HG03060 (cell line): ENCODE results near the gene HOXA6.

Source experiments
- ATAC-seq: cut with Tn5 transposase; IDR thresholded peaks from one replicate; pipeline ENCODE4 v1.9.1; 2021; ENCODE audit warnings: low read depth, moderate number of reproducible peaks; ENCODE audit not compliant: unreplicated experiment

Gene HOXA6

DNA sequence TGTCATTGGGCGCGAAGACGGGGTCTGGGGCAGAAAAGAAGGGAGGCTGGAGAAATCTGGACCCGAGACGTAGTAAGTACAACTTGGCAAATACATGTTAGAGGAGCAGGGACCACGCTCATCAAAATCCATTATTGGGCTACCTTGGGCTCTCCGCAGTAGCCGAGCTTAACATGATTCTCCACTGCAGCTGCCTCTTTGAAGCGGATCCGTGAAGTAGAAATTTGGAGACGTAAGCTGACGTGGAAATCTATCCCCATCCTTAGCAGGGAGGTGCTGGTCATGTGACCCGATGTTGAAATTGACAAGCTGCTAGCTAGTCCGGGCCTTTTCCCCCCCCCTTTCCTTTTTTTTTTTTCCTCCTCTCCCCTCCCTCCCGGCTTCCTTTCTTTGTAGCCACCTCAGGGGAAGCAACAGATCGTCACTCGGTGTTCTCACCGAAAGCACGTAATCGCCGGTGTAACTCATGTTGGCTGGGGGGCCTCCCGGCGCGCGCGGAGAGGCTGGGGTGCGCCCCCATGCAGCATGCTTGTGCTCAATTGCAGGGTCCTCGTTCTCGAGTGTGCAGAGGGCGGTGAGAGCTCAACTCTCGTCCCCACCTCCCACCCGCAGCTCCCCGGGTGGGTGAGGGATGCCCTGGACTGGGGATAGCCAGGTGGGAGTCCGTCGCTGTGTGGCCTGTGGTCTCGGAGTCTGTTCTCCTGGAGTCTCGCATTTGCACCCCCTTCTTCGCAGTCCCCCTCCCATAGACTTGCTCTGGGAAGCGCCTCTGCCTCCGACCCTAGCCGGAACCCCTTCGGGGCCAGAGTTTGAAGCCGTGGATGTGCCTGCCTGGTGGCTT is 37.7 kb upstream of the HOXA6 start, which contains the start of gene HOXA11:
TSS of gene HOXA11 (minus strand) at position 220 of the 841 bp plus-strand sequence. CDS start at position 132, 88 bp downstream.
- no peak for ATAC-seq

DNA sequence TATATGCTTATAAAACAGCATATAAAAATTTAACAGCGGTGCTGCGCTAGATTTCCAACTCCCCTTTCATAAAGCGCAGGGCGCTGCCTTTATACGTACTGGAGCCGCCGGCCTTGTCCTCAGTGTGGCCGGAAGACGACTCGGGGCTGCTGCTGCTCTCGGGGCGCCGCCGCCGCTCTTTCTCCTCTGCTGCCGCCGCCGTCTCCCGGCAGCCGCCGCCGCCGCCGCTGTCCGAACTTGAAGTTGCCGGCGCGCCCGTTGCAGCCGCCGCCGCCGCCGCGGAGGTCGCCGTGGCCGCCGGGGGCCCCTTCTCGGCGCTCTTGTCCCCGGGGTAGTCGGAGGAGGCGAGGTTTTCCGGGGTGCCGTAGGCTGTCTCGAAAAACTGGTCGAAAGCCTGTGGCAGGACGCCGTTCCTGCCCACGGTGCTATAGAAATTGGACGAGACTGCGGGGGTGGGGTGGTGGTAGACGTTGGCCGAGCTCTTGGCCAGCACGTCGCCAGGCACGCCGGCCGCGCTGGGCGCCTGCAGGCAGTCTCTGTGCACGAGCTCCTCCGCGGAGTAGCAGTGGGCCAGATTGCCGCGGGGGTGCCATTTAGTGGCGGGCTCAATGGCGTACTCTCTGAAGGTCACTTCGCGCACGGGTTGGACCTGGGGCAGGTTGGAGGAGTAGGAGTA is 36.9 kb upstream of the HOXA6 start:
- ATAC-seq = no peak

DNA sequence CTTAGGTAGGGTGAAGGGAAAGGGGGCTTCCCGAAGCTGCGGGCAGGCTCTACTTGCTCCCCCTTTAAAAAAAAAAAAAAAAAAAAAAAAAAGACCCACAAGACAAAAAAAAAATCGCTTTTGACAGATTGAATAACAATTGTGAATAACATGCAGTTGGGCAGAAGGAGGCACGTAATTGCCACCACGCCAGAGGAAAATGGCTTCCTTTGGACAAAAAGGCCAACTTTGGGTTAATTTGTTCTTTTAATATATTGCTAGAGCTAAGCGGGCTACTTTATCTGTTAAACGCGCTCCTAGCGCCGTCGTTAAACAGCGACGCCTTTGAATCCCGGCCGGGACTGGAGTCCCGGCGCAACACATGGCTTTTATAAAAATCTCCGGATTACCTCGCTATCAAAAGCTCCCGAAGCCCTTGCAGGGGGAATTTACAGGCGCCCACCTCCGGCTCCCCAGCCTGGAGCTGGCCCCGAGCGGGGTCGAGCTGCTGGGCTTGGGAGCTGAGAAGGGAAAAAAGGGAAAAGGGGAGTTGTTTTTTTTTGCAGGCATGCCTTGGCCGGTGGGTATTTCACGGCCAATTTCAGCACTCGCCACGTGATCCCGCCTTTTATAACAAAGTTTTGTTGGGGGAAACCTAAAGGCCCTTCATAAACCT is 36.2 kb upstream of the HOXA6 start:
- ATAC-seq = no peak

DNA sequence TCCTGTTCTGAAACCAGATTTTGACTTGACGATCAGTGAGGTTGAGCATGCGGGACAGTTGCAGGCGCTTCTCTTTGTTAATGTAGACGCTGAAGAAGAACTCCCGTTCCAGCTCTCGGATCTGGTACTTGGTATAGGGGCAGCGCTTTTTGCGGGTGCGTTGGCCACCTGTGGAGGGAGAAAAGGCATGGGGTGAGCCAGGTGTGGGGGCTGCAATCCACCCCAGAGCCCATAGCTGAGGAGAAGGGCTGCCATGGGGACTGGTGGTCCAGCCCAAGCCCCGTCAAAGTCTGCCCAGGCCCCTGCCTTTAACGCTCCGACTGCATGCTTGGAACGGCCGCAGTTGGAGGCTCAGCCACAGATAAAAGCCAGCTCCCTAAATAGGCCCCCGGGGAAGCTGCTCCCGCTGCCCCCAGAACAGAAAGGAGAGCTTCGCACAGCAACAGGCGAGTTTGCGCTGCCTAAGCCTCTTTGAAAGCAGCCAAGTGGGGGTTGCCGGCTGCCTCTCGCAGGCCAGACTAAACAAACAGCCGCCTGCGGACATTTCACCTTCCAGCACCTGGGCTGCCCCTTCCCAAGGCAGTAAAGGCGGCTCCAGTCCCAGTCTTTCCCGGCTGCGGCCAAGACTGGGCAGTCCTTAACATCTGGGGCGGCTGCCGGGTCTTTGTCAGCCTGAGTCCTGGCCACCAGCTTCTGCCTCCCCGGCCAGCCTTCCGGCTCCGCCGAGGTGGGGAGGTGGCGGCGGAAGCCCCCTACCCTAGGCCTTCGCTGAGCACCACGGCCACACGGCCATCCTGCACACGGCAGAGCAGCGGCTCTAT is 35.5 kb upstream of the HOXA6 start:
- no peak for ATAC-seq

DNA sequence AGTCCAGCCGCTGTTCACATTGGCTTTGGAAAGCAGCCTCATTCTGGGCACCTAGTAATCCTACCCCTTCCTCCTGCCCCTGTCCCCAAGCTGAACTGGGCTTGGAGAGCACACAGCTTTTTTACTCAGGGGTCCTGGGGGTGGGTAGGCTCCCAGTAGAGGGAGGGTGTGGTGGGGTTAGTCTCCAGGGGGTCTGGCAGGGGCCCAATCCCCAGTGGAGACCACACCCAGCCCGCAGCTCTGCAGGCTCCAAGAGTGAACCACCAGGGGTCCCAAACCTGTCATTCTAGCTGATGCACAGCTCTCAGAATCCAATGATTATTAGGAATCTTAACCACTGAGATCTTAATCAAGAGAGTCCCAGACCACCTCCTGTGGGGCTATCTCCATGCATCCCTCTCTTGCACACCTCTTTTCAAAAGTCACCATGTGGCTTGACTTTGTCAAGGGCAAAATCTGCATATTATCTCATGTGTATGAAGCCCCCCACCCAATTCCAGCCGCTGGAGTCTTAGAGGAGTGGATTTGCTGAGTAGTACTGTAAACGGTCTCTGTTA is 34.8 kb upstream of the HOXA6 start:
- no peak for ATAC-seq

DNA sequence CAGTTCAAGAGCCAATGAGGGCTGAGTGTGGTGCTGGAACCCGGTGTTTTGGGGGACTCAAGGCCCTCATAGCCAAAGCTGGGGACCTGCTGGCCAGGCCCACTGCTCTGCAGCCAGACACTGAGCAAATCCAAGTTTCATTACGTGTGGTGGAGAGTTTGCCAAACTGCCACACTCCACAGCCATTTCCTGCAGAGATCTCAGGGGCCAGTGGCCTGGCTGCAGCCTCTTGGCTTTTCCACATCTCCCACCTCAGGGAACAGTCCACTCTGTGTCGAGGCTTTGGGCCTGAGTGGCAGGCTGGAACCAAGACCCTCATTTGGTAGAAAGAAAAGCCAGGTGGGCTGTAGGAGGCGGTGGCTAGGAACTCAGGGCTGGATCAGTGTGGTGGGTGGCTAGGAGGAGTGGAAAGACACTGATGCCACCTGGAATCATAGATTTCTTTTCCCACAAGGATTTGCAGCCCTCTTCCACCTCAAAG is 34.3 kb upstream of the HOXA6 start:
- no peak for ATAC-seq

DNA sequence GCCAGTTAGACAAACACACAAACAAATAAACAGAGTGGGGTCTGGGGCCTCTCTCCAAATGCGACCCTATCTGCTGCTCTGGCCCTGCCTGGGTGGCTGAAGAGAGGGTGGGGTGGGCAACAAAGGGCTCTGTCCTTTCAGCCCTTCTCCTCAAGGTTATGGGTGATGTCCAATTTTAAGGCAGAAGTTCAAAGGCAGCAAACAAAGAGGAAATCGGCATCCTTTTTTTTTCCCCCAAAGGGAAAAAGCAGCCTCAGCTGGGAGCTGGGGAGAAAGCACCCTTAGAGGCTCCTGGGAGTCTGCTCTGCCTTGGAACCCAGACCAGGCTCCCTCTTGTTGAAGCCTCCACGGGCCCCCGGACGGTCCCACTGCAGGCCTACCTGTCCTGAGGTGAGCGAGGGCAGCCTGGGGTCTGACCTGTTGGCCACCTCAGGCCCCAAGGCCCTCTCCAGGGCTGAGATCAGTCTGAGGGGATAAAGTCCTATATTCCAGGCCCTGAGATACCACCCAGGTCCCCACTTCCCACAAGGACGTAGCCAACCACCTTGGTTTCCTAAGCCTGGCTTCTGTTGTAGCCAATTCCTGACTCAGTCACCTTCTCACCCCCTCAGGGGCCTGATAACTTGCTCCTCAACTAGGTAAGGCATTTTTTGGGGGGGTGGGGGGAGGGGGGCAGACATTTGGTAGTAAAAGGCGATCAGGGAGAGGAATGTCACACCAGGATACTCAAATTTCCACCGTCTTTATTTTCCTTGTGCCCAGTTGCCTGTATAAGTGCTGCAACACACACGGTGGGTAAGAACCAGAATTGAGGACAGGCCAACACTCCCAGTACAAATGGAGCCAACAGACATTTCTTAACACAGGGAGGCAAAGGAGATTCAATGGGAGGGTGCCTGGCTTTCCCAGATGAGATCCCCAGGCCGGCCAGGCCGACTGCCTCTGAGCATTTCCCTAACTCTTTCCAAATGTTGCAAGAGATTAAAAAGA is 33.2 kb upstream of the HOXA6 start:
- no peak for ATAC-seq

DNA sequence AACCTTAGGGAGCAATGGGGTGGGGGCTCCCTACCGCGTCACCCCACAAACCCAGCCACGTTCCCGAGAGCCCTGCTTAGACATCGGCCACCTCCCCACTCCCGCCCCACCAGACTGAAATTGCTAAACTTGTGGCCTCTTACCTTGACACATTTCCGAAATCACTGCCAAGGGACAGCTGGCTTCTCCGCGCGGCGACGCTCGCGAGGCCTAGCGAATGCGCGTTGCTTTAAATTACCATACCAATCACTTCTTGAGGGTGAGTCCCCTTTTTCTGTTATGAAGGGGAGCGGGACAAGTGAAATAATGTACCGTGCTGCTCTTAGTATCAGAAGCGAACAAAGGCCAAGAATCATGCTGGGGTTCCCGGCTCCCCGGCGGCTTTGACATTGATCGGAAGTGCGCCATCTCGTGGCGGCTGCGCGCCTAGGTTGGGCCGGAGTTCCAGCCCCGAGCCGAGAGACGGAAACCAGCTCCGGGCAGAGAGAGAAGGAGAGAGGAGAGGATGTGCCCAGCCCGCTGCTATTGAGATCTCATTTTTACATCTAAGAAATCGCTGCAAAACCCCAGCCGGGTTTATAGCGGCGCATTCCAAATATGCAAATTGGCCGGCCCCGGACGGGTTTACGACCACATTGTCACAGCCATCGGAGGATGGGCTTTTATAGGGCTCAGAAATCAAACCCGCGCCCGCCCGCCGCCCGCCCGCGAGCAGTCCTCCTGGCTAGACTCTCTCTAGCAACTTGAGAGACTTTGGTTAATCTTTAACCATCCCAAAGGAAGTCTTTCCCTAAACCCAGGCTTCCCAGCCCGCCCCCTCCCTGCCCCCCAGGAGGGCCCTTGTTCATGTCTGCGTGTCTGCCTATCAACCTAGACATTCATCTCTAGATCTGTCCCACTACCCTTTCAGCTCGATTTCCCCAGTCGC is 32.2 kb upstream of the HOXA6 start:
- ATAC-seq = no peak

DNA sequence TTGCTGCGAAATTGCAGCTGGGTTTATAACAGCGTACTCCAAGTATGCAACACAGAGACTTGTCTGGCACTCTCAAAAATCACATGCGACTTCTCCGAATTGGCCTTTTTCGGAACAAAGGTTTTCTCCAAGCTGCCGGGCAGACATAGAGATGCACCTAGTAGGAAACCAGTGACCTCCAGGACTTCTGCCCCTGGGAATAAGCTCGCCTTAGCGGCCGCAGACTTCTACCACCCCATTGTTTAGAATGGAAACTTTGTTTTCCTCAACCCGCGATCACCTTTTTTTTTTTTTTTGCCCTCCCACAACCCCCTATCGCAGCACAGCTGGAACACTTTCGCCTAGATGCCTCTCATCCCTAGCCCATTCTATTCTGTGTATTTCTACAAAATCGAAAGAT is 31.5 kb upstream of the HOXA6 start:
- no peak for ATAC-seq

DNA sequence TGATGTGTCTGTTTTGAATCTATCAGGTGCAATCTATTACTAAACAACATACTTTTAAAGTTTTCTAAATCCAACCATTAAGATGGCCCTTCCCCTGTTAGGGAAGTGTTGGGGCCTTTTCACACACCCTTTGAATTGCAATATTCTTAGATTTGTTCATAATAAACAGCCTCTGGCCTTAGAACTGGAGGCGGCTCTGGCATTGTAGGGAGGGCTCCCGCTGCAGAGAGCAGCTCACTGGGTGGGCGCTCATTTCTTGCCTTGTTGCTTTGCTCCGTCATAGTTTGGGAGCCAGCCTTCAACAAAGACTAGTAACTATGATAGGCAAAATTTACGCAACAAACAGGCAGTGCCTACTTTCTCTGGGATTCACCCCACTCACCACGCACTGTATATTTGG is 30.8 kb upstream of the HOXA6 start:
- no peak for ATAC-seq

DNA sequence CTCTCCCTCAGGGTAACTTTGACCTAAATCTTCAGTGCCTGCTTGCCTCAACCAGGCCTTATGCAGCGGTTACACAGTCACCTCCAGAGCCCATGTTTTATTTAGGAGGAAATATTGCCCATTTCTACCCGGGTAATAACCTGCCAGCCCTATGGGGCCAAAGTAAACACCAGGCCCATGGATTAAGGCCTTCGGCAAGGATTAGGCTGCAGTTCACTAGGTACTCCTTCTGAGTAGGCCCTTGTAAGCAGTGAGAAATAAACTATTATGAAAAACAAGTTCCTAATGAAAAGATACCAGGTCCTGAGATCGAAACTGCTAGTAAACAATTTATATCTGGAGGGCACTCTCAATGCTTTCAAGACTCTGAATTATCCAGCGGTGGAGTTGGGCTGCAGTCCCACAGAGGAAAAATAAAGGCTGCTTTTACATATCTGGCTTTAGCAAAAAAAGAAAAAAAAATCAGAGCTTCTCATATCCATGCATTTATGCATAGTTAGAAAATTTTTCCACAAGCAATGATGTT is 30.3 kb upstream of the HOXA6 start:
- no peak for ATAC-seq

DNA sequence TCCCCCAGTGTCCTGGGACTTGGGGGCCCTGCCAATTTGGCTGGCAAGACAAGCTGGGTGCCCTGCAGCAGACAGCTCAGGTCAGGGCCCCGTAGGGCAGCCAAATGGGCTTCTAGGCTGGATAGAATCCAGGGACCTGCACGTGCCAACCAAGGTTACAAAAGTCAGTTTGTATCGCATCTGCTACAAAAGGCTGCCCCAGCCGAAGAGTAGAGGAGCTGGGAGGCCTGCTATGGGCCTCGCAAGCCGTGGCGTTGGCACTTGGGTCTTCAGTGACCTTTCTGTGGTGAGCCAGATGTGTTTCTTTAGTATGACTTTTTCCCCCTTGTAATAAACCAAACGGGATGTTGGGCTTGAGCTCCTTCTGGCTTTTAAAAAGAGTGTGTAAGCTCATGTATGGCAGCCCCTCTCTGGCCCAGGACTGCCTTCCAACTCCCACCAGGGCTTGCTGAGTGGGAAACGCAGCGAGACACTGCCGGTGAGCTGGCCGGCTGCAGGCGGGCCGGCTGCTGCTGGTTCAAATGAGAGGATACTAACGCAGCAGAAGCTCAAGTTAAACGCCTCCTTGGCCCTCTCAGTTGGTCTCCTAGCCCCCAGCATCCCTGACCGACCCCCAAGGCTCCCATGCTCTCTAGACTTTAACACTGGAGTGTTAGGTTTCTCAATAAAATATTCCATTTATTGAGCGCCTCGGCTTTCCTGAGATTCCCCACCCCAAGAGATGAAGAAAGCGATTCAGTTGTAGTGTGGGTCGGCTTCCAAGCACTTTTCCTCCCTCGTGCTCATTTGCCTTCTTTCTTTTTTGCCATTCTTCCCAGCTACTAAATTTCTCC is 29.6 kb upstream of the HOXA6 start:
- no peak for ATAC-seq

DNA sequence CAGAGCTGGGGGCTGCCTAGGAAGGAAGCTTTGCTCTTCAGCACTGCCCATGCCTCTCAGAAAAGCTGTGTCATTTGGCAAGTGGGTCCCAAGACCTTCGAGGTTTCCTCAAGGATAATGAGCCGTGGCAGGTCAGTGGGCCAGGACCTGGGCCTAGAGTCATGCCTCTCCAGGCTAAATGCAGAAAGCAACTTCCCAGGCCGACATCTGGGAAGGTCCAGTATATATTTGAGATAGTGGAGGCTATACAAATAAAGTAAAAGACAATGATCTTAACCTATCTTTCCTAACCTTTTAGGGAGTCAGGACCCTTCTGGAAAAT is 28.9 kb upstream of the HOXA6 start:
- no peak for ATAC-seq

DNA sequence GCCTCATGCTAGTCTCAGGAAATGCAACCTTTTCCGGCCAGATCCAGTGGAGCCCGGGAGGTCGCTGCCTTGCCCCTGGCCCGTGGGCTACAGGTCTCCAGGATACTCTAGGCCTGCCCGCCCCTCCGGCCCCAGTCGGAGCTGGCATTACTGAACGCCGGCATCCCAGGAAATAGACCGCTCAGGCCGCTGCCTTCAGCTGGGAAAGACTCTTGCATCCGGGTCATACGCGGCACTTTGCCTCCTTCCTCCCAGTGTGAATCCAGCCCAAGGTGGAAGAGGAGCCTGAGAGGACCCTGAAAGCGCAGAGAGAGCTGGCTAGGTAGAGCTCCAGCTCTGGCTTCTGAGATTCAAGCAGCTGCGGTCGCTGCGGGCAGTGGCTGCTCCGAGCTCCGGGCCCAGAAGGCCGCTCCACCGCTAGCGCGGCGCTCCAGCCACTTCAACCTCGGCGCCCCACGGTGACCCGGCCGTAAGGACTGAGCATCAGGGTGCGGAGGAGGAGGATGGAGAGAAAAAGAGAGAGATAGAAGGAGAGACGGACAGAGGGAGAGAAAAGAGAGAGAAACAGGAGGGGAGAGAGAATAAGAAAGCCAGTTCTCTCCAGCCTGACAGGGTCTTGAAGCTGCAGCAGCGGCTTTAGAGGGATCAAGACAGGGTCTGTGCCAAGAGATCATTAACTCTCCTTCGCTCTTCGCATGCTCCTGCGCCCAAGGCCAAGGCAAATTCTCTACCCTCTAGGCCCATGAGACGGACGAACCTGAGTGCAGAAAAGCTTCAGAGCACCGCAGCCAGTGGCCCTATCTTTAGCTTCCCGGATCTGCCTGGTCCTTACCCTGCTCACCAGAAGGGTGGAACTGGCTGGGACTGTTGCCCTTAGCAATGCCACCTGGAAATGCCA is 28.3 kb upstream of the HOXA6 start:
- ATAC-seq = no peak

DNA sequence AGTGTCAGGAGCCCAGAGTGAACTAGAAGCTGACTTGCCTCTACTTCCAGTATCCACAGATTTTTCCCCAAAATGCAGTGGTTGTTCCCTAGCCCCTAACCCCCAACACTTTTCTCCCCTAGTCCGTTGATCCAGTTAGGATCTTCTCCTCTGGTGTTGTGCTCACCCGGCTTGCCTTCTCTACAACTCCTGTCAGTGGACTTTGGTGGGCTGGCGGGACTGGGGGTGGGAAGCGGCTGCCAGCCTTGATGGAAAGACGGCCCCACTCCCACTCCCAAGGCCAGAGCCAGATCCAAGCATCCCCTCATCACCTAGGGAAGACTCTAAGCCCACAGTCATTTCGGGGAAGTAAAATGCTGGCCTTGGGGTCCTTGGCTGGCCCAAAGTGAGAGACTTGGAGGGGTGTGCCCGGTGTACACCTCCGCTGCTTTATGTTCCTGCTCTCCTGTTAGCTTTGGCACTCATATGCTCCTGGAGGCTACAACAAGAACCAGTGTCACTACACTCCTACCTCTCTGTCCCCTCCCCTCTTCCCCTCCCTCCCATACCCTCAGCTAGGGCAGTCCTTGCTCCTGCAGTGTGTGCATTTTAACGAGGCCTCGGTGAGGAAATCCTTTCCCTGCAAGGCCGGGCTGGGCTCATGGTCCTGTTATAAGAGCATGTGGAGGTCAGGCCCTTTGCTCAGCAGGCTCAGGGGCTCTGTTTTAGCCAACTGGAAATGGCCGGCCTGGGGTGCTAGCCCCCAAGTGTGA is 27.5 kb upstream of the HOXA6 start:
- ATAC-seq = no peak
